ENCODE measurements around the gene PIGN. TPM values are rescaled to one million over a fixed set of nuclear protein-coding genes. Genes with fewer than 3 reads are reported as not detected.

PIGN gene
- total and polyA plus RNA-seq, 2 of the 8 experiments (the other 6 are each of a cell fraction or from before 2014, with no cell fraction given): 20.9 to 26.3 TPM

DNA sequence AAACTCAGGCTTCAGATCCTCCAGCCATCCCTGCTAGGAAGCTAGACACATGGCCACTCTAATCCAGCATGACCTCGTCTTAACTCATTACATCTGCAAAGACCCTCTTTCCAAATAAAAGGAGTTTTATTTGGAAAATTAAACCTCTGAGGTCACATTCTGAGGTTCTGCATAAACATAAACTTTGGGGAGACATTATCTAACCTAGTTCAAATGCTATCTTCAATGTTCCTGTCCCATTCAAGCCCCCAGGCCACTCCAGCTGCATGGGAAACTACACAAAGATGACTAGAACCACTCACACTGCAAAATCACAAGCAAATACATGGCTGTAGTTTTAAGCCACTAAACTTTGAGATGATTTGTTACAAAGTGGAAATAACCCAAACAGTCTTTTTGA lies 195.0 kb downstream of the PIGN start:
- no peak overlapping the region for H3K4me3 ChIP-seq (ENCODE audit: extremely low read depth in 1 of 4, insufficient read depth in 2 of 4, low read depth in 3 of 4, low read length in 4 of 4)
- no peaks in the 10 kb centered on the region for H3K36me3 ChIP-seq (ENCODE audit: control insufficient read depth in 2 of 4, insufficient read depth in 4 of 4, low read length in 3 of 4)
- no peak overlapping the region for H2BK12ac ChIP-seq (ENCODE audit: low read depth, low read length)
- H3K4me2 ChIP-seq (ENCODE audit: insufficient read depth in 1 of 2, low read depth in 2 of 2, low read length in 2 of 2): no peak overlapping the region
- H3K18ac ChIP-seq (ENCODE audit: extremely low read depth, low read length): no peak overlapping the region
- no peak overlapping the region for H4K91ac ChIP-seq (replicated peaks; ENCODE audit: insufficient read length, low read length)
- H3K9ac ChIP-seq (replicated peaks in 1 of 4; ENCODE audit: extremely low read depth in 1 of 4, low read depth in 3 of 4, low read length in 3 of 4): no peak overlapping the region
- H4K20me1 ChIP-seq (replicated peaks in 1 of 2; ENCODE audit: control insufficient read depth in 1 of 2, insufficient read depth in 2 of 2, low read length in 2 of 2): no peaks in the 10 kb centered on the region
- no peak overlapping the region for H4K8ac ChIP-seq (ENCODE audit: extremely low read depth, insufficient read depth, low read length)
- no peaks in the 10 kb centered on the region for H3K9me3 ChIP-seq (ENCODE audit: insufficient read depth in 2 of 2, low read depth in 1 of 2, low read length in 1 of 2)
- no peak overlapping the region for H3K23ac ChIP-seq (ENCODE audit: insufficient read length)
- 85% methylated on average over 1 of the region's 1 CpG; no CpG with 5 or more reads in 1 of the 2 experiments for WGBS, 2 experiments (ENCODE audit: extremely low coverage in 1 of 2, insufficient coverage in 1 of 2, insufficient read length in 1 of 2, insufficient replicate concordance in 2 of 2, low coverage in 1 of 2, low lambda C conversion rate in 2 of 2, missing lambda C conversion rate in 1 of 2)
- H2BK120ac ChIP-seq (replicated peaks; ENCODE audit: low read depth, low read length): no peak overlapping the region
- ChIA-PET CTCF (ENCODE audit: partially characterized antibody) (interaction anchor here (1.7 kb wide), 1 partner anchor 385 kb away, joined by 5 read pairs; no protein-coding TSS in a partner anchor), POLR2A (ENCODE audit: partially characterized antibody) (no interaction called here)
- no peak overlapping the region for H2BK15ac ChIP-seq (ENCODE audit: low read length)
- no peak overlapping the region for H3K14ac ChIP-seq (ENCODE audit: insufficient read length)
- no peak overlapping the region for H2AFZ ChIP-seq (ENCODE audit: low read length)
- H3K4me1 ChIP-seq (replicated peaks in 1 of 4; ENCODE audit: control insufficient read depth in 3 of 4, insufficient read depth in 4 of 4, low read length in 3 of 4): no peaks in the 10 kb centered on the region
- no peaks in the 10 kb centered on the region for H3K79me2 ChIP-seq (ENCODE audit: control insufficient read depth in 1 of 2, insufficient read depth in 2 of 2, low read length in 2 of 2)
- H3K27me3 ChIP-seq (replicated peaks in 1 of 4; ENCODE audit: control insufficient read depth in 3 of 4, extremely low read depth in 1 of 4, insufficient read depth in 3 of 4, low read length in 3 of 4): no peaks in the 10 kb centered on the region
- no peak overlapping the region for H3K27ac ChIP-seq (ENCODE audit: low read depth, low read length)
- H2BK5ac ChIP-seq (ENCODE audit: low read depth, low read length): no peak overlapping the region
- no peaks in the 10 kb centered on the region for H3K23me2 ChIP-seq (ENCODE audit: low read depth, low read length)
- H4K5ac ChIP-seq (ENCODE audit: insufficient read length, low read depth, low read length): no peak overlapping the region
- no peak overlapping the region for H2AK5ac ChIP-seq (ENCODE audit: low read depth, low read length)
- no peak overlapping the region for H3K56ac ChIP-seq (replicated peaks; ENCODE audit: insufficient read length, low read depth, low read length)
- no peaks in the 10 kb centered on the region for H3K79me1 ChIP-seq (ENCODE audit: low read depth, low read length)
- FAIRE-seq: no peak
- DNase-seq (ENCODE audit: low read depth in 1 of 2, low spot score in 2 of 2): no peak
- H3K4ac ChIP-seq (replicated peaks; ENCODE audit: insufficient read length, low read depth, low read length): no peak overlapping the region
- no peak overlapping the region for H2BK20ac ChIP-seq (ENCODE audit: low read length)
- TF ChIP-seq FOSL1 (IDR thresholded peaks at IDR 0.05; ENCODE audit: insufficient read depth, low read depth, low read length) (no peak), TAF1 (IDR thresholded peaks at IDR 0.05; ENCODE audit: low read depth, low read length) (no peak), CREB1 (IDR thresholded peaks at IDR 0.05) (no peak), RAD21 (IDR thresholded peaks at IDR 0.05 in 1 of 2, conservative IDR thresholded peaks at IDR 0.05 in 1 of 2; ENCODE audit: low read depth in 2 of 2, low read length in 2 of 2) (no peak), EP300 (IDR thresholded peaks at IDR 0.05; ENCODE audit: borderline replicate concordance in 1 of 2, low read depth in 2 of 2, low read length in 2 of 2) (no peak), SIRT6 (IDR thresholded peaks at IDR 0.05; ENCODE audit: low read length) (no peak)

All from H1 (cell line).